Measurements from ENCODE around the gene GPR62.

DNA sequence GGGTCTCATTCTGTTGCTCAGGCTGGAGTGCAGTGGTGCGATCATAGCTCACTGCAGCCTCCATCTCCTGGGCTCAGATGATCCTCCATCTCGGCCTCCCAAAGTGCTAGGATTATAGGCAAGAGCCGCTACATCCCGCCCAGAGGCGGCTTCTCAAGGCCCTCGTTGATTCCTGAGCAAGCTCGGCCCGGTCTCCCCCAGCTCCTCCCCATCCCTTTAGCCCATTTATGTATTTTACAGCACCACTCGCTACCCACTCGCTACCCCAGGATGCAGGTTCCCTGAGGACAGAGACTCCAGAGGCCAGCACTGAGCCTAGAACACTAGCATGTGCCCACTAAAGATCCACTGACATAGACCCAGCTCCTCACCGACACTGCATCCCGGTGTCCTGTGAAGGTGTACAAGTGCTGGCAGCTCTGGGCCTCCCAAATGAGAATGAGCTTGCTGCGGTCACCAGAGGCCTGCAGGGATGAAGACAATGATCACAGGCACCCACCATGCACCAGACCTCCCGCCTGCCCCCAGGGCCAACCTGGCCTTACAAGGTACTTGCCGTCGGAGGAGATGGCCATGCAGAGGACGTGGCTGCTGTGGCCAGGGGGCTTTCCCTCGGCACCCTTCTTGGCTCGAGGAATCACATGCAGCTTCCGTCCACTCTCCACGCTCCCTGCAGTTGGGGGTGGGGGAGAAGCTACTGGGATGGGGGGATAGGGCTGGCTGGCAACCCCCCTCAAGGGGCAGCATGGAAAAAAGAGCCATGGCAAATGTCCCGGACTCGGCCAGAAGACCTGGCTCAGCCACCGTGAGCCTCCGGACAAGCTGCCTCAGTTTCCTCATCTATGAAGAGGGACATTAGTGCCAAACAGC lies 19.1 kb upstream of the GPR62 start:
- TF ChIP-seq, protein P1, sequence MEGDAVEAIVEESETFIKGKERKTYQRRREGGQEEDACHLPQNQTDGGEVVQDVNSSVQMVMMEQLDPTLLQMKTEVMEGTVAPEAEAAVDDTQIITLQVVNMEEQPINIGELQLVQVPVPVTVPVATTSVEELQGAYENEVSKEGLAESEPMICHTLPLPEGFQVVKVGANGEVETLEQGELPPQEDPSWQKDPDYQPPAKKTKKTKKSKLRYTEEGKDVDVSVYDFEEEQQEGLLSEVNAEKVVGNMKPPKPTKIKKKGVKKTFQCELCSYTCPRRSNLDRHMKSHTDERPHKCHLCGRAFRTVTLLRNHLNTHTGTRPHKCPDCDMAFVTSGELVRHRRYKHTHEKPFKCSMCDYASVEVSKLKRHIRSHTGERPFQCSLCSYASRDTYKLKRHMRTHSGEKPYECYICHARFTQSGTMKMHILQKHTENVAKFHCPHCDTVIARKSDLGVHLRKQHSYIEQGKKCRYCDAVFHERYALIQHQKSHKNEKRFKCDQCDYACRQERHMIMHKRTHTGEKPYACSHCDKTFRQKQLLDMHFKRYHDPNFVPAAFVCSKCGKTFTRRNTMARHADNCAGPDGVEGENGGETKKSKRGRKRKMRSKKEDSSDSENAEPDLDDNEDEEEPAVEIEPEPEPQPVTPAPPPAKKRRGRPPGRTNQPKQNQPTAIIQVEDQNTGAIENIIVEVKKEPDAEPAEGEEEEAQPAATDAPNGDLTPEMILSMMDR (IDR thresholded peaks at IDR 0.05): no peak
- no peak for TF ChIP-seq POLR2A (IDR thresholded peaks at IDR 0.05)
